Measurements from ENCODE around the gene ATP6V0C. TPM values are rescaled to one million over a fixed set of nuclear protein-coding genes. Genes with fewer than 3 reads are reported as not detected.

The ATP6V0C gene
- total and polyA plus RNA-seq, 4 donors: 17.6 to 132 (median 60.6) TPM

DNA sequence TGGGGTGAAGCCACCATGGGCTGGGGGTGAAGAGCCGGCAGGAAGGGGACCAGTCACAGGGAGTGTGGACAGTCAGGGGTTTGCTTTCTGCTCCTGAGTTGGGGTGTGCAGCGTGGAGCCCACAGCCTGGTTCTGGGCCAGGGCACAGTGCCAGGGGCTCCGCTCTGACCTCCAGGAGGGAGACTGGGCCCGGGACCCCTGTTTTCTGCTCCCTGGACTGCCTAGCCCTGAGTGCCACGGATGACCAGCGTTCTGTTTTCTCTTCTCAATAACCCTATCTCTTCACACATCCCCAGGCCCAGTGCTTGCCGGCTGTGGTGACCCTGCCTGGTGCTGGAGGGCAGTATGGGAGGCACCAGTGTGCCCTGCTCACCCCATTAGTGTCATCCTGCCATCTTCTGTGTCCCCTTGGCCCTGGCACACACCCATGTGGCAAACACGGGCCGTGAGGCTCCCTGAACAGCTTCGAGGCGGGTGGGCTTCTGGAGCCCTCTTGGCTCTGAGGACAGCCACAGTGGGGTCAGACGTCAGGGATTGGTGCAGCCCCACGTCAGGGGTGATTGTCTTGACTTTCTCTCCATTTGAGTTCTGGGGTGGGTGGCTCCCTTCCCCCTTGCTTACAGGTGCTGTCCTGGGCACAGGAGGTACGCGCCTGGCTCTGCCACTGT, 16.3 kb downstream of the ATP6V0C start:
- Histone ChIP-seq H3K4me1 (ENCODE audit: control insufficient read depth in 4 of 4, insufficient read depth in 4 of 4, low read length in 3 of 4) (peaks cover 12 to 36% (median 22%) of the 10 kb centered on the region in 4 donors), H3K36me3 (ENCODE audit: control insufficient read depth in 4 of 4, insufficient read depth in 3 of 4, low read depth in 1 of 4, low read length in 3 of 4) (peaks cover 0 to 6% (median 0%) of the 10 kb centered on the region in 4 donors), H3K27me3 (ENCODE audit: control insufficient read depth in 4 of 4, insufficient read depth in 4 of 4, low read length in 3 of 4) (no peaks in the 10 kb centered on the region), H3K9me3 (ENCODE audit: control insufficient read depth in 4 of 4, low read length in 3 of 4) (no peaks in the 10 kb centered on the region), H3K9ac (ENCODE audit: low read depth in 1 of 2, low read length in 2 of 2) (no peak overlapping the region), H3K27ac (ENCODE audit: low read depth in 1 of 2, low read length in 2 of 2) (no peak overlapping the region), H3K4me3 (ENCODE audit: low read depth in 1 of 3, low read length in 3 of 3) (no peak overlapping the region)
- TF ChIP-seq, protein P1, sequence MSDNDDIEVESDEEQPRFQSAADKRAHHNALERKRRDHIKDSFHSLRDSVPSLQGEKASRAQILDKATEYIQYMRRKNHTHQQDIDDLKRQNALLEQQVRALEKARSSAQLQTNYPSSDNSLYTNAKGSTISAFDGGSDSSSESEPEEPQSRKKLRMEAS (IDR thresholded peaks at IDR 0.05): no peak
- TF ChIP-seq TAF1 (conservative IDR thresholded peaks at IDR 0.05) (no peak), YY1 (IDR thresholded peaks at IDR 0.05) (no peak), JUND (IDR thresholded peaks at IDR 0.05) (no peak), SP1 (IDR thresholded peaks at IDR 0.05) (no peak), GABPA (IDR thresholded peaks at IDR 0.05 in 1 of 2, conservative IDR thresholded peaks at IDR 0.05 in 1 of 2) (no peak), RXRA (IDR thresholded peaks at IDR 0.05) (no peak), FOXA2 (IDR thresholded peaks at IDR 0.05) (no peak), FOXA1 (IDR thresholded peaks at IDR 0.05) (no peak), RAD21 (IDR thresholded peaks at IDR 0.05) (no peak), NR2F2 (IDR thresholded peaks at IDR 0.05) (no peak), EGR1 (IDR thresholded peaks at IDR 0.05; ENCODE audit: low read depth in 2 of 2) (no peak), HNF4G (IDR thresholded peaks at IDR 0.05) (no peak), ATF3 (IDR thresholded peaks at IDR 0.05) (no peak), ZBTB33 (IDR thresholded peaks at IDR 0.05) (no peak), HNF4A (conservative IDR thresholded peaks at IDR 0.05) (no peak)
- TF ChIP-seq, protein P2, sequence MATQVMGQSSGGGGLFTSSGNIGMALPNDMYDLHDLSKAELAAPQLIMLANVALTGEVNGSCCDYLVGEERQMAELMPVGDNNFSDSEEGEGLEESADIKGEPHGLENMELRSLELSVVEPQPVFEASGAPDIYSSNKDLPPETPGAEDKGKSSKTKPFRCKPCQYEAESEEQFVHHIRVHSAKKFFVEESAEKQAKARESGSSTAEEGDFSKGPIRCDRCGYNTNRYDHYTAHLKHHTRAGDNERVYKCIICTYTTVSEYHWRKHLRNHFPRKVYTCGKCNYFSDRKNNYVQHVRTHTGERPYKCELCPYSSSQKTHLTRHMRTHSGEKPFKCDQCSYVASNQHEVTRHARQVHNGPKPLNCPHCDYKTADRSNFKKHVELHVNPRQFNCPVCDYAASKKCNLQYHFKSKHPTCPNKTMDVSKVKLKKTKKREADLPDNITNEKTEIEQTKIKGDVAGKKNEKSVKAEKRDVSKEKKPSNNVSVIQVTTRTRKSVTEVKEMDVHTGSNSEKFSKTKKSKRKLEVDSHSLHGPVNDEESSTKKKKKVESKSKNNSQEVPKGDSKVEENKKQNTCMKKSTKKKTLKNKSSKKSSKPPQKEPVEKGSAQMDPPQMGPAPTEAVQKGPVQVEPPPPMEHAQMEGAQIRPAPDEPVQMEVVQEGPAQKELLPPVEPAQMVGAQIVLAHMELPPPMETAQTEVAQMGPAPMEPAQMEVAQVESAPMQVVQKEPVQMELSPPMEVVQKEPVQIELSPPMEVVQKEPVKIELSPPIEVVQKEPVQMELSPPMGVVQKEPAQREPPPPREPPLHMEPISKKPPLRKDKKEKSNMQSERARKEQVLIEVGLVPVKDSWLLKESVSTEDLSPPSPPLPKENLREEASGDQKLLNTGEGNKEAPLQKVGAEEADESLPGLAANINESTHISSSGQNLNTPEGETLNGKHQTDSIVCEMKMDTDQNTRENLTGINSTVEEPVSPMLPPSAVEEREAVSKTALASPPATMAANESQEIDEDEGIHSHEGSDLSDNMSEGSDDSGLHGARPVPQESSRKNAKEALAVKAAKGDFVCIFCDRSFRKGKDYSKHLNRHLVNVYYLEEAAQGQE (IDR thresholded peaks at IDR 0.05): no peak
- TF ChIP-seq, protein P3, sequence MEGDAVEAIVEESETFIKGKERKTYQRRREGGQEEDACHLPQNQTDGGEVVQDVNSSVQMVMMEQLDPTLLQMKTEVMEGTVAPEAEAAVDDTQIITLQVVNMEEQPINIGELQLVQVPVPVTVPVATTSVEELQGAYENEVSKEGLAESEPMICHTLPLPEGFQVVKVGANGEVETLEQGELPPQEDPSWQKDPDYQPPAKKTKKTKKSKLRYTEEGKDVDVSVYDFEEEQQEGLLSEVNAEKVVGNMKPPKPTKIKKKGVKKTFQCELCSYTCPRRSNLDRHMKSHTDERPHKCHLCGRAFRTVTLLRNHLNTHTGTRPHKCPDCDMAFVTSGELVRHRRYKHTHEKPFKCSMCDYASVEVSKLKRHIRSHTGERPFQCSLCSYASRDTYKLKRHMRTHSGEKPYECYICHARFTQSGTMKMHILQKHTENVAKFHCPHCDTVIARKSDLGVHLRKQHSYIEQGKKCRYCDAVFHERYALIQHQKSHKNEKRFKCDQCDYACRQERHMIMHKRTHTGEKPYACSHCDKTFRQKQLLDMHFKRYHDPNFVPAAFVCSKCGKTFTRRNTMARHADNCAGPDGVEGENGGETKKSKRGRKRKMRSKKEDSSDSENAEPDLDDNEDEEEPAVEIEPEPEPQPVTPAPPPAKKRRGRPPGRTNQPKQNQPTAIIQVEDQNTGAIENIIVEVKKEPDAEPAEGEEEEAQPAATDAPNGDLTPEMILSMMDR (IDR thresholded peaks at IDR 0.05; ENCODE audit: low read depth, low read length, missing input control): no peak
- WGBS: 94% methylated on average over 15 of the region's 15 CpGs
- no peak for DNase-seq (ENCODE audit: low spot score)

Data from liver (tissue), 9 donors.